Activated CD8-positive, alpha-beta memory T cell treated with anti-CD3 and anti-CD28 coated beads, Interleukin-2, amount 50 U/mL, for 24 hours (primary cell): ENCODE results near the gene HIVEP2.
"Not testable (repeated sequence)": the region's sequence is repeated elsewhere in the genome, so short reads cannot be mapped to it uniquely, and the experiment has no call there.

Experiments
- DNase-seq: peaks from one replicate; pipeline ENCODE4 v3.0.0-alpha.2; 2020; ENCODE audit errors: extremely low read depth

Gene HIVEP2, protein sequence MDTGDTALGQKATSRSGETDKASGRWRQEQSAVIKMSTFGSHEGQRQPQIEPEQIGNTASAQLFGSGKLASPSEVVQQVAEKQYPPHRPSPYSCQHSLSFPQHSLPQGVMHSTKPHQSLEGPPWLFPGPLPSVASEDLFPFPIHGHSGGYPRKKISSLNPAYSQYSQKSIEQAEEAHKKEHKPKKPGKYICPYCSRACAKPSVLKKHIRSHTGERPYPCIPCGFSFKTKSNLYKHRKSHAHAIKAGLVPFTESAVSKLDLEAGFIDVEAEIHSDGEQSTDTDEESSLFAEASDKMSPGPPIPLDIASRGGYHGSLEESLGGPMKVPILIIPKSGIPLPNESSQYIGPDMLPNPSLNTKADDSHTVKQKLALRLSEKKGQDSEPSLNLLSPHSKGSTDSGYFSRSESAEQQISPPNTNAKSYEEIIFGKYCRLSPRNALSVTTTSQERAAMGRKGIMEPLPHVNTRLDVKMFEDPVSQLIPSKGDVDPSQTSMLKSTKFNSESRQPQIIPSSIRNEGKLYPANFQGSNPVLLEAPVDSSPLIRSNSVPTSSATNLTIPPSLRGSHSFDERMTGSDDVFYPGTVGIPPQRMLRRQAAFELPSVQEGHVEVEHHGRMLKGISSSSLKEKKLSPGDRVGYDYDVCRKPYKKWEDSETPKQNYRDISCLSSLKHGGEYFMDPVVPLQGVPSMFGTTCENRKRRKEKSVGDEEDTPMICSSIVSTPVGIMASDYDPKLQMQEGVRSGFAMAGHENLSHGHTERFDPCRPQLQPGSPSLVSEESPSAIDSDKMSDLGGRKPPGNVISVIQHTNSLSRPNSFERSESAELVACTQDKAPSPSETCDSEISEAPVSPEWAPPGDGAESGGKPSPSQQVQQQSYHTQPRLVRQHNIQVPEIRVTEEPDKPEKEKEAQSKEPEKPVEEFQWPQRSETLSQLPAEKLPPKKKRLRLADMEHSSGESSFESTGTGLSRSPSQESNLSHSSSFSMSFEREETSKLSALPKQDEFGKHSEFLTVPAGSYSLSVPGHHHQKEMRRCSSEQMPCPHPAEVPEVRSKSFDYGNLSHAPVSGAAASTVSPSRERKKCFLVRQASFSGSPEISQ (N-terminal part only)

GRCh38 chr6:142945049-142945445, at the start of gene HIVEP2:
HIVEP2 (minus strand) TSS chr6:142945176; CDS start chr6:142774738, 170,438 bp downstream.
- peak; percentile 78 for DNase-seq

DNA sequence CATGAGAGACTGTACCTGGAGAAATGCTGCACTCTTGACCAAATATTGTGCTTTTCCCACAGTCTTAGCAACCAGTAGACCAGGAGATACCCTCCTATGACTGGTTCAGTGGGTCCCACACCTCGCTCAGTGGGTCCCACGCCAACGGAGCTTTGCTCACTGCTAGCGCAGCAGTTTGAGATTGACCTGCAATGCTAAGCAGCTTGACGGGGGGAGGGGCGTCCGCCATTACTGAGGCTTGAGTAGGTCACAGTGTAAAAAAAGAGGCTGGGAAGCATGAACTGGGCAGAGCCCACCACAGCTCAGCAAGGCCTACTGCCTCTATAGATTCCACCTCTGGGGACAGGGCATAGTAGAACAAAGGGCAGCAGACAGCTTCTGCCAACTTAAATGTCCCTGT, 49.0 kb upstream of the HIVEP2 start:
- DNase-seq, result no peak

GRCh38 chr6:142987490-142987889, 42.5 kb upstream of the HIVEP2 start:
- DNase-seq, result no peak

DNA sequence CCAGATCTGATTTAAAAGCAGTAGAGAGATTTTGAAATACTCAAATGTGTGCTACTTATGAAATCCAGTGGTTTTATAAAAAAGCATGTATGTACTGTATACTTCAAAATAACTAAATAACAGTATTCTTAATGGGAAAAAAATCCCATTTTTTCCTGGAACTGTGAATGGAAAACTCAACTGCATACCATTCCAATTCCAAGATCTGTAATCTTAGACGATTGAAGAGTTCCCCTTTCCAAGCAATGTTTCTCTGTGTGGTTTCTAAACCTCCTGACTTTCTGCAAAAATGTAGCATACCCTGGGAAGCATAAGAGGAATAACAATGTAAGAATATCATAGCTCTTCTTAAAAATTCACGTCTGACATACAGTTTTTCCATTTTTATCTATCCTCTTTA, 40.3 kb upstream of the HIVEP2 start:
- no peak for DNase-seq

- no peak for DNase-seq
Measured at GRCh38 chr6:142984386-142984785, 39.4 kb upstream of the HIVEP2 start.

DNA sequence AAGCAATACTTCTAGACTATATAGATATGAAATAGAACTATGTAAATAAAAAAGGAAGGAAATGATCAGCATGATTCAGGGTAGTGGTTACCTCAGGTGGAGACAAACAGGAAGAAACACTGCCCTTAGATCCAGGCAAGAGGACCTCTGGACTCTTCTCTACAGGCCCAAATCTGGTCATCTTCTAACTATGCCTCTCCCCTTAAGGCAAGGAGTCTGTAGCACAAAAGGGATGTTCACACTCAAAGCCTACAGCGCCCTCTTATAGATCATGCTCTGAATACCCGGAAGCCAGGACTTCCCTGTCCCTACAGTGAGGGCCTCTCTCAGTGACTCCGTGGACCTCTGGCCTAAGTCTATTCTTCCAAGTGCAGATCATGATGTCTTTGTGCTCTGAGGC, 30.4 kb upstream of the HIVEP2 start:
- DNase-seq, result no peak

DNA sequence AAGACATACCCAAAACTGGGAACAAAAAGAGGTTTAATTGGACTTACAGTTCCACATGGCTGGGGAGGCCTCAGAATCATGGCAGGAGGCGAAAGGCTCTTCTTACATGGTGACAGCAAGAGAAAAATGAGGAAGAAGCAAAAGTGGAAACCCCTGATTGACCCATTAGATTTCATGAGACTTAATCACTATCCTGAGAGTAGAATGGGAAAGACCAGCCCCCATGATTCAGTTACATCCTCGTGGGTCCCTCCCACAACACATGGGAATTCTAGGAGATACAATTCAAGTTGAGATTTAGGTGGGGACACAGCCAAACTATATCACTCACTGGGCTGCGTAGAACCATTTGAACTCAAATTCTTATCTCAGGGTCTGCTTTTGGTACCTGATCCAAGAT, 26.0 kb upstream of the HIVEP2 start:
- not testable (repeated sequence) for DNase-seq

GRCh38 chr6:142968601-142969000, 23.6 kb upstream of the HIVEP2 start:
- no peak for DNase-seq

DNA sequence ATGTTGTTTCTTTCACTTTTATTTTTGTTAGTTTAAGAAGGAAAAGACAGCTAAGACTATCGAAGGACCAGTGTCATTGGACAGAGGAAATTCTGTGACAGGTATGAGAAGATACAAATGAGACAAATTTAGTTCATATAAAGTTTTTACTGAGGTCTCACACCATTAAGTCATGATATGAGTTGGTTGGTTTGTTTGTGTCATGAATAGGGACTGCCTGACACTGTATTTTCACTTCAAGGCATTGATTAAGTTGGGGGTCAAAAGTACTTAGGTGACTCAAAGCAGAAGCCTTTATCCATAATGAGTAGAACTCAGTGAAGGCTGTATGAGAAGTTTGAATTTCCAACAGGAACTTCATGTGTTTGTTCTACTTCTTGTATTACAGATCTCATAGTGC, 21.3 kb upstream of the HIVEP2 start:
- DNase-seq, result no peak

DNA sequence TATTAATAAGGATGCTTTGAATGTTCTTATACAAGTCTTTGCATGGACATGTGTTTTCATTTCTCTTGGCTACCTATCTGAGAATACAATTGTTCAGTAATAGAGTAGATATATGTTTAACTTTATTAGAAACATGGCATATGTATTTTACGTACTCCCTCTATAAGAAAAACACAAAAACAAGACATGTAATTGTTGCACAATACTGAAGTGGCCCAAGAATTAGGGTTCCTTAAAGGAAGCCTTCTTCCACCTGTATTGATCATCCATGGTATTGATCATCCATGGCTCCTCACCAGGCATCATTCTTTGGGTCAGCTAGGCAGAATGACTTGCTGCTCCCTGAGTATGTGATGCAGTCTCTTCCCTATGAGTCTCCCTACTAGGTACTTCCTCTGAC, 20.2 kb upstream of the HIVEP2 start:
- DNase-seq, result no peak

DNA sequence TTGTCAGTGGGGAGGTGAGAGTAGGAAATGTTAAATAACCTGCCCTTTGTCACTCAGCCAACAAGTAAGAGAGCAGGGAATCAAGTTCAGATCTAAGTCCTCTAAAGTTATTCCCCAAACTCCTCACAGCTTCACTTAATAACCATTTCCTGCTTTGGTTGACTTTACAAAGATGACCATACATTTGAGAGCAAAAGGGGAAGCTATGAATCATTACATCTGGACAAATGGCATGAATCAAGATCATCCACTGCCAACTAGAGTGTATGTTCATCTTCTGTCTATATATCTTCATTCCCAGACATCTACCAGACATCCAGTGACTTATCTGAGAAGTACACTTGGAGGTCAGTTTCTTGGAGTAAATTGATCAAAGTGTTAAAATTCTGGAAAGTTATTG, 15.1 kb upstream of the HIVEP2 start:
- no peak for DNase-seq

DNA sequence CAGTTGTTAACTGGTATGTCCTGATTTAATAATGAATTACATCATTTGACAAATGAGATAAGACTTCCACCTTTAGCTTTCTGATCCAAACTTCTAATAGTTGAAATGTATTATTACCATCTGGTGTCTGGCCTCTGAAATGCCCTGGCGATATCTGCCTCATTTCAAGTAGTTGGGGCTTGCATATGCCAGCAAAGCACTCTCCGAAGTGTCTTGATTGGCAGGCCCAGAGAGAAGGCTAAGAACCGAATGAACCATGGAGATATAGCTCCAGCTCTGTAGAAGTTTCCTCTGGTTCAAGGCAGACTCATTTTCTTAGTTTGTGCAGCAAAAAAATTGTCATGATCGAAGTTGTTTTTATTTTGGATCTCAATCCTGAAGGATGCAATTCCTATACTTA, 13.4 kb upstream of the HIVEP2 start:
- DNase-seq, result no peak

- DNase-seq, result no peak
Measured at GRCh38 chr6:142956726-142957125, 11.8 kb upstream of the HIVEP2 start.

DNA sequence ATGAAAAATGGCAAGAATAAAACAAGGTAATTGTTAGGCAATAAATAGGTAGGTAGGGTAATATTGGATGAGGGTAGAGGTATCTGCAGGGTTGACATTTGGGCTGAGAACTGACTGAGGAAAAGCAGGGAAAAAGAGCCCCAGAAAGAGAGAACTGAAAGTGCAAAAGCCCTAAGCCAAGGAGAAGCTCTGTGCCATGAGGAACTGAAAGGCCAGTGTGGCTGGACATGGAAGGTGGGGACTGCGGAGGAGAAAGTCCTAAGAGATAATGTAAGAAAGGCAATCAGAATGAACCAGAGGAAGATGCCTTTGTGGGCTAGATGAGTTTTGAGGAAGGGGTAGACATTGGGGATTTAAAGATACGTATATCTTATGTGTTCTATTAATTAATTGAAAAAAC, 9.9 kb upstream of the HIVEP2 start:
- DNase-seq, result no peak

DNA sequence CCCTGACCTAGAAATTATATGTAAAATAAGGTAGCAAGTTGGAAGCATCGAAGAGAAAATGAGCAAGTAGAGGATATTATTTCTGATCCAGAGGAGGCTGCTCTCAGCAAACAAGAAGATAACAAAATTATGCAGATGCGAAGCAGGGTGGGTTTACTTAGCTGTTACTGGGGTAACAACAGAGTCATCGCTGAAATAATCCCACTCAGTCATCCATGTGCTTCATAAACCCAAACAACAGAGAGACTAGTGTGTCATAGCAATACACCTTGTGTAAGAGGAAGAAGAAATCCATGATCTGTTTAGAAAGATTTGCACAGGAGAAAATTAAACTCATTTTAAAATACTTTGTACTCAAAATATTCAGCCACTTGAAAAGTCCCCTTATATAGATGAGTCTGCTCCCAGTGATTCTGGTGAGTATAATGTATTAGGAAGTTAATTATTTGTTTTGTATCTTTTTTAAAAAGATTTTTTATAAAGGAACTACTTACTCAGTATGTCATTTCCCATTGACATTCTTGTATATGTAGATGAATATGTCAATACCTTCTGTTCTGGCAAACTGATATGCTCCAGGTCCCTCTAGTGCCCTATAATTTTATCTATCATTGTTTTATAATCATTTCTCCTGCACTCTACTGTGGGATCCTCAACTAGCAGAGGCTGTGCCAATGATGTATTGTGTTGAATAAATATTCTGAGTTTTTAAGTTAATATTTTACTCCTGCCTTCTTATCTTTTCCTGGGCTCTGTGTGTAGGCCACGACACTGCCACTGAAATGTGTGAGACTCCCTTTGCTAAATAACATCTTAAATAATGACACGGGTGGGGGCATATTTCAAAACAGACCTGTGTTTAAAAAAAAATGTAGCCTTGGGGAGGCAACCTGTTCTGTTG, 8.6 kb upstream of the HIVEP2 start:
- DNase-seq, result no peak

- no peak for DNase-seq
Measured at GRCh38 chr6:142952614-142953013, 7.6 kb upstream of the HIVEP2 start.

- no peak for DNase-seq
Measured at GRCh38 chr6:142950291-142950690, 5.3 kb upstream of the HIVEP2 start.

- peak; percentile 7 for DNase-seq
Measured at GRCh38 chr6:142947714-142948480, 2.9 kb upstream of the HIVEP2 start.

DNA sequence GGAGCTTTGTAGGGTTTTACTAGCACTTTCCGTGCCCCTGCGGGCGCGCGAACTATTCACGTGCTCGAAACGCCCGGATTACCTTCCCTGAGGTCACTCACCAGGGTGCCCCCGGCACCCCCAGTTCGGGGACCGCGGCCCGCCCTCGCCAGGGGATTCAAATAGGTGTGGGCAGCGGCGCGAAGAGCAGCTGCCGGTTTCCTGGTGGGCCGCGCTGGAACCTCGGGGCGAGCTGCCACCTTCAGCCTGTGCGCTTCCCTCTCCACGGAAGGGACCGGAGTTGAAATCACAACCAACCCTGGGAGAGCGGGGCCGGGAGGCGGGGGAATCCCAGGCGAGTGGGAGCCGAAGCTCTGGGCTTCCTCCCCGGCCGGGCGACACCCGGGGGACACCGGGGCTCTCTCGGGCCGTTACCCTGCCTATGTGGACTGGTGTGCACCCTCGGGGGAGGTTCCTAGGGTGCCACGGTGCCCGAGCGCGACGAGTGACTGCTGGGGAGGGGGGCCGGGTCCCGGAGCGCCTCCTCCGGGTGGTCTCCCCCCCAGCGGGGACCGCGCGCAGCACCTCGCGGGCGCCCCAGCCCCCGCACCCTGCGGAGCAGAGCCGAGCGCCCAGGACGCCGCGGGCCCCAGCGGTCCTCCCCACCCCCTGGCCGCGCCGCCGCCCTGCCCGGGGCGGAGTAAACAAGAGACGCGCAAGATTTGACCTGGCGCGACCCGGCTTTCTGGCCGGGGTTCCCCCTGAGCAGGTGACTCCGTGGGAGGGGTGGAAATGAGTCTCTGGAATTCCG, 2.1 kb upstream of the HIVEP2 start:
- DNase-seq, result peak; percentile 42
